SJSA1 (cell line): ENCODE results near the gene SNRK. TPM values are rescaled to one million over a fixed set of nuclear protein-coding genes. Genes with fewer than 3 reads are reported as not detected.

Source experiments
- DNase-seq, 2 experiments: peaks; one replicate each; pipeline ENCODE4 v3.0.0-alpha.2; 2015 to 2020; ENCODE audit warnings: low spot score in 2 of 2, low read depth in 1 of 2
- H3K27ac ChIP-seq: fragments of 250-450 bp; sonication (Bioruptor Pico); 2 replicates; pipeline ENCODE4 v1.5.1; 2020; ENCODE audit warnings: mild to moderate bottlenecking, moderate library complexity
- H3K27me3 ChIP-seq: fragments of 250-450 bp; sonication (Bioruptor Pico); replicated peaks from 2 replicates; pipeline ENCODE4 v1.5.1; 2020; ENCODE audit warnings: mild to moderate bottlenecking, moderate library complexity
- H3K36me3 ChIP-seq: fragments of 250-450 bp; sonication (Bioruptor Pico); 2 replicates; pipeline ENCODE4 v1.5.1; 2020; ENCODE audit warnings: mild to moderate bottlenecking
- H3K4me1 ChIP-seq: fragments of 250-450 bp; sonication (Bioruptor Pico); replicated peaks from 2 replicates; pipeline ENCODE4 v1.6.1; 2021; ENCODE audit warnings: mild to moderate bottlenecking
- H3K4me3 ChIP-seq: fragments of 250-450 bp; sonication (Bioruptor Pico); 2 replicates; pipeline ENCODE4 v1.5.1; 2020; ENCODE audit warnings: mild to moderate bottlenecking
- H3K9me3 ChIP-seq: fragments of 250-450 bp; sonication (Bioruptor Pico); replicated peaks from 2 replicates; pipeline ENCODE4 v1.5.1; 2020; ENCODE audit warnings: mild to moderate bottlenecking
- total RNA-seq: library from RNA; depleted of rRNA; stranded (reverse); fragments of >200 nt; shearing (Covaris generic); gene quantifications from 2 replicates; pipeline ENCODE4 v1.2.3, GENCODE V29; 2014

SNRK gene
- total RNA-seq, 1 experiment from 2014 or later: 14.8 TPM

DNA sequence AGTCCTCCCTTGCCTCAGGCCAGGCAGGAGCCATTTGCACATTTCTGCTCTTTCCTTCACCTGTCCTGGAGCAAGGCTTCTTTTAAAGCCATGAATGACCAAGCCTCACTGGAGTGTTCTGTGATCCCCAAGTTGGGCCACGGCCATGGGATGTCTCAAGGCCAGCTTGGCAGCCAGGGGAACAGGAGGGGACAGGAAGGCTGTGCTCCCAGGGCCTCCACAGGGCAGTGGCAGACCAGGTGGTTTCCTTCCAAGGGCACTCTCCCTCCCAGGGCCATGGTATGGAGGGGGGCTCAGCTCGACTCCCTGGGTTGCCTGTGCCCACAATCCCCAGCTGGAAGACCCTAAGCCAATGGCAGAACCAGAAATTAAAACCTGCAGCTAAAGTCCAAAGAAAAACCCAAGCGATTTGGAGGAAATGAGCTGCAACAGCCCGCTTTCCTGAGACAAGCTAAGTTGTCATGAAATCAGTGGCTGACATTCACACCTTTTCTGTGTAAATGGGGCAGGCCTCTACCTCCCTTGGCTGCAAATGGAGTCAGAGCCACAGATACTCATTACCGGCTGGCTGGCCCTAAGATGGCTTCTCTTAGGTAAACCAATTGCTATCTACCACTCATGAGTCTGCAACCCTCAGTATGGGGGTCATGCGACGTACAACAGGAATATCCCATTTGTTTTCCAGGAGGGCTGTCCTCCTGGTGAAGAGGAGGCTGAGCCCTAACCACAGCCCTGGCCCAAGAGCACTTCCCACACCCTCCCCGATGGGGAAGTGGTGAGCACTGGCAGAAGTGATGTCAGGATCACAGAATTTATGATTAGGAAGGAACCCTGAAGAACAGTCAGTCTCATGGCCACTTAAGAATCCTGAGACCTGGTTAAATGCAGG is 83.3 kb downstream of the SNRK start:
- H3K27ac ChIP-seq: no peak overlapping the region
- no peaks in the 10 kb centered on the region for H3K4me1 ChIP-seq
- no peak overlapping the region for H3K4me3 ChIP-seq
- no peaks in the 10 kb centered on the region for H3K27me3 ChIP-seq
- no peaks in the 10 kb centered on the region for H3K36me3 ChIP-seq
- no peaks in the 10 kb centered on the region for H3K9me3 ChIP-seq
- DNase-seq: no peak

DNA sequence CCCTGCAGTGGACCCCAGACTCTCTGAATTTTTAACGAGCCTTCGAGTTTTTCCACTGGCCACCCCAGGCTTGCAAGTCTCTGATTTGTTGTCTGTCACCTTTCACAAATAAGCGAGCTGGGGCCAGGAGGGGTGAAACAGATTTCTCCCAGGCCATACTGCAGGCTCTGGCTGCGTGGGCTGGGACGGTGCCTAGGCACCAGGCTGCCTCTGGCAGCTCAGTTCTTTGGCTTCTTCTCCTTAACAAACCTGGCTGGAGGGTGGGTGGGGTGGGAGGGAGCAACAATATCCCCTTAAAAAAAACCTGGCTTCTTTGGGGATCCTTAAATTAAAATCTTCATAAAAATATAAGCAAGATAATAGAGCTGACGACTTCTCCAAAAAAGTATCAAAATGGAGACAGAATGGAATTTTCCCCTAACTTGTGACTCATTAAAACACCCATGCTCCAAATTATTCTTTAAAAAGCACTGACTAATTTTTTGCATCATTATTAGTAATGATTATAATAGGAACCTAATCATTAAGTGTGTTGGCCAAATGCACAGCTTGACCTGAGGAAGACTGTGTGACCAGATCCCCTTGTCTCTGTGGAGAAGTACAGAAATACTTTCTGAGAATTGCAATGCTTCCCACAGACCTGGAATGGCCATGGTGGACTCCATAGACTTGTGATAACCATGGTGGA is 84.1 kb downstream of the SNRK start:
- no peak overlapping the region for H3K27ac ChIP-seq
- H3K9me3 ChIP-seq: no peaks in the 10 kb centered on the region
- no peaks in the 10 kb centered on the region for H3K4me1 ChIP-seq
- no peaks in the 10 kb centered on the region for H3K27me3 ChIP-seq
- DNase-seq: no peak
- H3K4me3 ChIP-seq: no peak overlapping the region
- H3K36me3 ChIP-seq: no peaks in the 10 kb centered on the region

DNA sequence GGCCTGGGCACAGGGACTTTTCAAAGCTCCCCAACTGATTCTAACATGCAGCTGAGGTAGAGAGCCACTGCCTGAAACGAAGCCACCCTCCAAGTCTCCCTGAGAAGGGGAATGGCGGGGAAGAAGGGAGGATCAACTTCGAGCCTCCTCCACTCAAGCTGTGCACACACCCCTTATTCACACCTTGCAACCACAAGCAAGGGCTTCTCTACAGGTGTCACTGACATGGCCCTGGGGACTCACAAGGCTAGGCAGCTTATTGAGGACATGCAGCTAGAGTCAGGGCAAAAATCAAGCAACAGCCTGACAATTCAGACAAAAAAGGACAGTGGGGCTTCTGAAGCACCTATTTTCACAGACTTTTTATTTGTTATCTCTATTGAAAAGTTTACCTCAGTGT is 85.2 kb downstream of the SNRK start:
- Histone ChIP-seq H3K4me3 (no peak overlapping the region), H3K27ac (no peak overlapping the region), H3K9me3 (no peaks in the 10 kb centered on the region), H3K27me3 (no peaks in the 10 kb centered on the region), H3K36me3 (no peaks in the 10 kb centered on the region), H3K4me1 (no peaks in the 10 kb centered on the region)
- no peak for DNase-seq

DNA sequence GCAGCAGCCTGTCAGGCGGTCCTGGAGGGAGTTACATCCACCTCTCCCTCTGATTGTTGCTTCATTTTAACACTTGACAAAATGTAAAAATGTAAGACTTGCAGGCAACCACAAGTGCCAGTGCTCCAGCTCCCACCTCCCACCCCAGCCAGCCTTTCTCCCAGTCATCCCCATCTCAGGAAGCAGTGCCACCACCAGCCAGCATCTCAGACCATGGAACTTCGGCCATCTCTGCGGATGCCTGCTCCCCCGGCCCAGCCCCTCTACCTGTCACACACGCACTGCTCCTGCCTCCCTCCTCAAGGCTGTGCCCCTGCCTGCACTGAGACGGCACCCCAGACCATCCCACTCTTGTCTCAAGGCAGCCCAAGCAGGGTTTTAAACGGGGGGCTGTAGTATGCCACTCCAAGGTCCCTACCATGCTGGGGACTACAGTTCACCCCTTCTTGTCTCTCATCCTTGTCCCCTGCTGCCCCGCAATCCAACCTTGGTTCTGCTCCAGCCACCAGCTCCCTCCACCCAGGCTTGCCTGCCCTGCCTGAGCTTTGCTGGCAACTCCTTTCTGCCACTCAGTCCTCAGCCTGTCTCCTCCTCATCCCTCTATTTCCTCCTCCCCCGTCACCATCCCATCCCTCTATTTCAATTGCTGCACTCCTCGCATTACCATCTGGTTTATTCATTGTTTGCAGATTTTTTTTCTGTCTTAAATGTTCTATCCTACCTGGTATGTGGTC is 85.8 kb downstream of the SNRK start:
- Histone ChIP-seq H3K4me1 (no peaks in the 10 kb centered on the region), H3K9me3 (no peaks in the 10 kb centered on the region), H3K4me3 (no peak overlapping the region), H3K36me3 (no peaks in the 10 kb centered on the region), H3K27me3 (no peaks in the 10 kb centered on the region), H3K27ac (no peak overlapping the region)
- no peak for DNase-seq

DNA sequence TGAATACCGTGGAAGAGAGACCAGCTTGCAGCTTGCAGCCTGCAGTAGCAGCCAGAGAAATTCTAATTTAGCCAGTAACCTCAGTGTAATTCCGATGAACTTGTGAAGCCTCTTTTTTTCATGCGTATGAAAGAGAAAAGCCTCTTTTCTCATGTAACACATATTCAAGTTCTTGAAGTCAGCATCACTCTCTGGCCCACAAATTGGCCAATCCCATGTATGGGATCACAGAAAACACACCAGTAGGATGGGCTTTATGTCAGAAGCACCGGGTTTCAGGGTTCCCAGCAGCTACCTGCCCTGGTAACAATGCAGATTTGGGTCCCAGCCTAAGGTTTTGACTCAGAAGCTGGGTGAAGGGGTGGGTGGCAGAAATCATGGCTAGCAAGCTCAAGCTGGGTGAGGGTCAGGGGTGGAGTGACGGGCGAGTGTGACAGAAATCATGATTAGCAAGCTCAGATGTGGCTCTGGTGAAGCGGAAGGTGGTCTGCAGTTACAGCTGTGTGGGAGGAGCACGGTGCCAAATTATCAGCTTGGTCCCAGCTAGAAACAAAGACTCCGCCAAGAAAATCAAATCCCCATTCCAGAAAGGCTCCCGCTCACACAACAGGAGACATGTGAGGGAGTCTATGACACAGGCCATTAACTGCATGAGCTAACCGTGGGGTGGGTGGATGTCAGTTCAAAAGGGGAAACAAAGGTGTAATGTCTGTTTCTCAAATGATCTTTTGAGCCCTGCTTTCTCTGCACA is 86.6 kb downstream of the SNRK start:
- Histone ChIP-seq H3K4me1 (no peaks in the 10 kb centered on the region), H3K36me3 (no peaks in the 10 kb centered on the region), H3K9me3 (no peaks in the 10 kb centered on the region), H3K4me3 (no peak overlapping the region), H3K27me3 (no peaks in the 10 kb centered on the region), H3K27ac (no peak overlapping the region)
- DNase-seq: no peak

DNA sequence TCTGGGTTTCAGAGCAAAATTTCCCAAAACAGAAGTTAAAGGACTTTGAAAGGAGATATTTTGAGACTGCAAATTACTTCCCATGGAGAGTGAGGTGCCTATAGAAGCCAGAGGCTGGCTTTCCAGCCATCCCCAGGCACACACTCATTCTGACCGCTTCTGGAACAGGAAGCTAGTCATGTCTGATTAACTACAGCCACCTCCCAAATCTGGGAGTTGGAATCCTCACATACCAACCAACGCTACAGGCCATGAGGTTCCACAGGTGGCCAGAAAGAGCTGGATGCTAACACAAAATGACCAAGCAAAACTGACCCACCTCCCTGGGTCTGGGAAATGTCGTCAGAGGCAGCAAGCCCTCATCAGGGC is 87.2 kb downstream of the SNRK start:
- no peaks in the 10 kb centered on the region for H3K36me3 ChIP-seq
- H3K27me3 ChIP-seq: no peaks in the 10 kb centered on the region
- no peak overlapping the region for H3K4me3 ChIP-seq
- DNase-seq: no peak
- H3K4me1 ChIP-seq: no peaks in the 10 kb centered on the region
- H3K9me3 ChIP-seq: no peaks in the 10 kb centered on the region
- H3K27ac ChIP-seq: no peak overlapping the region

DNA sequence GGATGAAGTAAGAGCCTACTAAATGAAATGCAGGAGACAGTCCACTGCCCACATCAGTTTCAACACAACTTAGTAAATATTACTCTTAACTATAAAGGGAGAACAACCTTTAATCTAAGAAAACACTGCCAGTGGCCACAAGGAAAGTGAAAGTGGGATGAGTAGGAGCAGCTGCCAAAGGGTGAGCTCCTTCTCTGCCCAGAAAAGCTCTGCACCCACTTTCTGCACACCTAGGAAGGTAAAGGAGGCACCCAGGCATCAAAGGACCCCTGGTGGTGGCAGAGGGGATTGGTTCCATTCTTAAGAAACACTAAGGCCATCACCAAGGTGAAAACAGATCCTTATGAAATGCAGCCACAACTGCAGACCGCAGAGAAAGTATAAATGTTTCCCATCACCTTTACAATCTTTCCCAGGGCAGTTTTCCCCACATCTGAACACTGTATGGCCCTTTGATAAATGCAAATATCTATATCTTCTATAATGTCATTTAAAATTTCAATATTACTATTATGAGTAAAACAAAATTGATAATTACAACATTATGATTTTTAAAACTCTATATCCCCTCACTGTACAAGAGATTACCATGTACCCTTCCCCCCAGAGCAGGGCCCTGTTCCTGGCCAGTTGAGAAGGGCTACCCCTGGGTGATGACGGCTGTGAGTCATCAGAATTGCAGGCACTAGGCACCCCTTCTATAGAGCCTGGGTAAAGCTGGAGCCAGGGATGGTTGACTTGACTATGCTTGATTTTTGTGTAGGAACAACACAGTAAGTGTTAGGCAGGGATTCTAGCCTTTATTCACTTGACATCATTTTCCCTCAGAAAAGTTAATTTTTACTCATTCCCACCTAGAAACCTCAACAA is 92.0 kb downstream of the SNRK start:
- no peak overlapping the region for H3K4me3 ChIP-seq
- no peaks in the 10 kb centered on the region for H3K9me3 ChIP-seq
- H3K27ac ChIP-seq: no peak overlapping the region
- no peaks in the 10 kb centered on the region for H3K27me3 ChIP-seq
- no peak for DNase-seq
- H3K36me3 ChIP-seq: no peaks in the 10 kb centered on the region
- no peaks in the 10 kb centered on the region for H3K4me1 ChIP-seq

DNA sequence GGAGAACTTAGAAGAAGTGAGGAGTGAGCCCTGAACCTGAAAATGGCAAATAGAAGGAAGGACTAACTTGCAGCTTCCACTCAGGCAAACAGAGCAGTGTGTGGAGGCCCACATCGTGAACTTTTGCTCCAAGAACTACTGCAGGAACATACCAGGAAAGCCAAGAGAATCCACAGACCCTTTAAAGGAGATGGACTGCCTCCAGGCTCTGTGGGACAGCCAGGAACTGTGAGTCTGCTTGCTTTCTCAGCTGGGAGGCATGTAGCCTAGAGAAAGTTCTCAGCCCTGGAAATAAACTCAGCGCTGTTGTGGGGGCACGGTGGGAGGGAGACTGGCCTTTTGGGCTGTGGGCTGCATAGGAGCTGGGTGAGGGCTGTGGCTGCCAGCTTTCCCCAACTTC is 93.0 kb downstream of the SNRK start:
- H3K4me1 ChIP-seq: no peaks in the 10 kb centered on the region
- DNase-seq: no peak
- no peaks in the 10 kb centered on the region for H3K9me3 ChIP-seq
- H3K4me3 ChIP-seq: no peak overlapping the region
- H3K27ac ChIP-seq: no peak overlapping the region
- H3K27me3 ChIP-seq: no peaks in the 10 kb centered on the region
- no peaks in the 10 kb centered on the region for H3K36me3 ChIP-seq

DNA sequence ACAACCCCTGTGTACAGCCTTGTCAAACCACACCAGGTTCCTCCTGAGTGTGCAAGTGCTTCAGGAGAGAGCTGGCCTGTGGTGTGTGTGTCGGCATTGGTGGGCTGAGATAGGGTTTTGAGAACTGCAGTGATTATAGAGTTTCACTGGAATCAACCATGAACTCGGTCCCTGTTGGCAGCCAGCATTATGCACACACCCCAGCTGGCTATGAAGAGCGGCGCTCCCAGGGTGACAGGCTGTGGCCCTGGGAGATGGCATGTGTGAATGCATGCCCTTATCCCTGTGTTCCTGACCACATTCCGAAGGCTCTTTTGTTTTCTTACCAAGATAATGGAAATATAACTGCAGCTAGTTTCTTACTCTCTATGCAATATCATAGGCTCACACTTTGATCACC is 101.8 kb downstream of the SNRK start:
- H3K27ac ChIP-seq: no peak overlapping the region
- DNase-seq: no peak

DNA sequence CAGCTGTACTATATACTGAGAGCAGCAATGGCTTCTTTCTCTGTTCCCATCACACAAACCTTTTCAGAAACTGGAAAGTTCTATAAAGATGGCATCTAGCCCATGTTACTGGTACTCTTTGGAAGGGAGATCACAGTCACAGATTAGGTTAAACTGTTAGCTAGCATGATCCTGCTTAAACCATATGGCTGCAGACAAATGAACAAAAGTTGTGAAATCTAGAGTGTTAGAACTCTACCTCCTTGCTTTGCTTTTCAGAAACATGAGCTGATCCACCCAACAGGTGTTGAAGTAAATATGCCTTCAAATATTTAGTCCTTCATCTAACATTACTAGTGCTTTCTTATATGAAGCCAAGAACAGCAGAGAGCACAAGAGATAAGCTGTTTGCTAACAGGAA is 102.6 kb downstream of the SNRK start:
- peaks cover 15% of the 10 kb centered on the region for H3K4me1 ChIP-seq
- peak overlapping the region; percentile 46 for H3K27ac ChIP-seq
- no peaks in the 10 kb centered on the region for H3K27me3 ChIP-seq
- no peaks in the 10 kb centered on the region for H3K9me3 ChIP-seq
- H3K36me3 ChIP-seq: no peaks in the 10 kb centered on the region
- DNase-seq: no peak
- H3K4me3 ChIP-seq: no peak overlapping the region

More for the DNA sequence above, 101.8 kb downstream of the SNRK start:
- no peaks in the 10 kb centered on the region for H3K9me3 ChIP-seq
- H3K27me3 ChIP-seq: no peaks in the 10 kb centered on the region
- H3K4me3 ChIP-seq: no peak overlapping the region
- H3K4me1 ChIP-seq: peaks cover 15% of the 10 kb centered on the region
- H3K36me3 ChIP-seq: no peaks in the 10 kb centered on the region

DNA sequence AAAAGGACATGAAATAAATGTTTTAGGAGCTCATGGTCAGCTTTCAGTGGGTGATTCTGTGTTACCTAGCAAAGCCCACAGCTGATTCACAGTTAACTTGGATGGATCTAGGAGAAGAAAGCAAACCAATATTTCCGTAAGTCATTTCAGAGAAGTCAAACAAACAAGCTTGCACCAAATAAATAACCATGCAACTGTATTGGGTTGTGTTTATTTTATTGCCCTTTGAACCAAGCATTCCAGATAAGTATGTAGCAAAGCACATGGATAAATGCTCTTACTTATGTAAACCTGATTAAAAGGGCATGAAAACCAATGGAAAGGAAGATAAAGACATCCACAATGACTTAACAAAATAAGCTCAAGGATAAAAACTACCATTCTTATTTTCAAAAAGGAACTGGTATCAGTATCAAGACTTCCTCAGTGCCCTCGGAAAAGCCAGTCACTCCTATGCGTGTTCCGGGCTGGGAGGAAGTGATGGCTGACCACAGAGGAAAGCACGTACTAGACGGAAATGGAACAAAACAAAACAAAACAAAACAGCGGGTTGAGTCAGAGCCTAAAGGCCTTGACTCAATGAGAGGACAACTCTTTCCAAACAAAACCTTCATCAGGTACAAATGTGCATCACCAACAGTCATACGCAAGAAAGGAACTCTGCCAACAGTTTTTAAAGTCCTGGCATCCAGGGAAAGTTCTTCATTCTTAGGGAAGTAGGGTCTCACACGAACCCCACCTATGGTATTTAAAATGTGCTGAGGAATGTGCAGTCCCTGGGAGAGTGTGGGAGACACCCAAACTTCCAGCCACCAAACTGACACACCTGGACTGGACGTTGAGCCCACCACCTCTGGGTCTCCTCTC is 103.3 kb downstream of the SNRK start:
- H3K4me1 ChIP-seq: peaks cover 15% of the 10 kb centered on the region
- H3K27ac ChIP-seq: peak overlapping the region; percentile 46
- peak; percentile 51 to 61 for DNase-seq
- H3K36me3 ChIP-seq: no peaks in the 10 kb centered on the region
- no peak overlapping the region for H3K4me3 ChIP-seq
- no peaks in the 10 kb centered on the region for H3K9me3 ChIP-seq
- H3K27me3 ChIP-seq: no peaks in the 10 kb centered on the region

DNA sequence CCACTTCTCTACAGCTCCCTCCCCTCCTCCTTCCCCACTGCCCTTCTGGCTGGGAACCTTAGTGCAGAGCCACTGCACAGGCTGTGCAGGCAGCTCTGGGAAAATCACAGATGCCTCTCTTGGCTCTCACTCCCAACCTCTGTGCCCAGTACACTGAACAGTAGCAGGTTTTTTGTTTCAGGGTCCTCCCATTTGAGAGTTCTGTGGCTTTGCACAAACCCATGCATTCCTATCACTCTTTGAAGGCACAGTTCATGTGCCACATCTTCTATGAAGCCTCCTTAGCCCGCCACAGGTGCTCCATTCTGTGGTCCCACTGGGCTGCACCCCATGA is 103.9 kb downstream of the SNRK start:
- Histone ChIP-seq H3K4me1 (peaks cover 15% of the 10 kb centered on the region), H3K4me3 (no peak overlapping the region), H3K36me3 (no peaks in the 10 kb centered on the region), H3K27me3 (no peaks in the 10 kb centered on the region), H3K9me3 (no peaks in the 10 kb centered on the region), H3K27ac (peak overlapping the region; percentile 46; the same call in 1 of the 2 replicates)
- DNase-seq: no peak
